Fibroblast of the conjunctiva (primary cell): ENCODE results near the gene CDKAL1.
"Not testable (repeated sequence)": the region's sequence is repeated elsewhere in the genome, so short reads cannot be mapped to it uniquely, and the experiment has no call there.

ENCODE experiments used
- DNase-seq: peaks from one replicate; pipeline ENCODE4 v3.0.0-alpha.2; 2010; ENCODE audit warnings: low read depth

Gene CDKAL1

DNA sequence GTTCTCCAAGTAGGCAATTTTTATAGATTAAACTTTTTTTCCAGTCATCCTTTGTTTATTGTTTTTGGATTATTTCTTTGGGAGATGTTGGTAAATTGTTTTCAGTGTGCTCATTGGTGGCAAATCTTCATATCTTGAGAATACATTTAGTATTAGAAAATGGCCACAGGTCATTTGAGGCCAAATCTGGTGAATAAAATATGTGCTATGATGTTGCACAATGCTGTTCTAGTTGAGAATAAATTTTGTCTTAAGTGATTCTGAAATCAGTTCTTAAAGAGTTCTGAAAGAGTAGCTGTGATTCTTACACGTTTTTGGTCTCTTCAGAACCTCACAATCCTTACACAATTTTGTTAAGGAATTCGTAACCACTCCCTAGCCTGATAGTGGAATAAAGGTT is 20.1 kb downstream of the CDKAL1 start:
- no peak for DNase-seq

DNA sequence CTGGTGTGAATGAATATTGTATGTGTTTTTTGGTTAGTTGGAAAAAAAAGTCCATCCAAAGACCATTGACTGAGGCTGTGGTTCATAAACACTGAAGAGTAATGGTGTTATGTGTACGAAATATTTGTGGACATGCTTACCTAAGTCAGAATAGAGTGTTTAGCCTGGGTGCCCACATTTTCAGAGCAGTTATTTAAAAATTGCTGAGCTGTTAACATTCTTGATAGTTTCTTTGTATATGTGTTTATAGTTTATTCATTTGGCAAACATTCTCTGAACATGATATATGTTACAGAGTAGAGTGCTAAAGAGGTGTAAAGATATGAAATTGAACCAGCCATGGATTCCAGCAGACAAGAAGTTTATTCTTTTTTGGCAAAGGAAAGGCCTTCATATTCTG is 20.6 kb downstream of the CDKAL1 start:
- DNase-seq: no peak

DNA sequence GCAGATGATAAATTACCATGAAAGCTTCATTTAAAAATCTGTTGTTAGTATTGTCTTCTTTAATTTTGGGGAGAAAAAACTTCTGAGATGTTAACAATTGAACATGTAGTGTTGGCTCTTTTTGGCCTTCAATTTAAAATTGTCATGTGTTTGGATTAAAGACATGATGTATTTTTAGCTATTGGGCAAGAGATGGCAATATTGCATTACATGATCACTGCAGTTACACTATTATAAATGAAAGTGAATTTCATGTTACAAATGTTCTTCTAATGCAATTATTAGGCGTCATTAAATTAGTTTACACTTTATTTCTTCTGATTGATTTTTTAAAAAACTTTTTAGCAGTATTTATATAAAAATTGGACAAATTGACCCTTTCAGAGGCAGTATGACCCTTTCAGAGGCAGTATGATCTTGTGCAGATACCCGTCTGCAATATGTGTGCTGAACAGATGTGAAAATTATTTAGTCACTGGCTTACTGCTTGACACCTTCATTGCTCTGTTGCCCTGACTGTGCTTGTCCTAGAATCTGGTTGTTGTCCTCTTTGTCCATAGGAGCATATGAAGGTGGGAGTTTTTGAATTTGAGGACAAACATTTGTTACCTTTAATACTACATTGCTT is 25.8 kb downstream of the CDKAL1 start:
- DNase-seq: no peak

DNA sequence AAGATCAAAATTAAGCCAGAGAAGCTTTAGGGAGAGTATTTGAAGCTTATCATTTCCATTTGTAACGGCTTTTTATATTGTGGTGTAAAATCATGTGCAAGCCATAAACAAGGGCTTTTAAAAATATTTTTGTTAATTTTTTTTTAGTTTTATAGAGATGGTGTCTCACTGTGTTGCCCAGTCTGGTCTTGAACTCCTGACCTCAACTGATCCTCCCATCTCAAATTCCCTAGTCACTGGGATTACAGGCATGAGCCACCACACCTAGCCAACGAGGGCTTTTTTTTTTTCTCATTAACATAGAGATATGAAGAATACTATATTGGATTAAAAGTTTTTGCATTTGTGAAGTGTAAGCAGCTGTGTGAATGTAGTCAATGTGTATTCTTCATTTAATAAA is 29.1 kb downstream of the CDKAL1 start:
- DNase-seq: no peak

DNA sequence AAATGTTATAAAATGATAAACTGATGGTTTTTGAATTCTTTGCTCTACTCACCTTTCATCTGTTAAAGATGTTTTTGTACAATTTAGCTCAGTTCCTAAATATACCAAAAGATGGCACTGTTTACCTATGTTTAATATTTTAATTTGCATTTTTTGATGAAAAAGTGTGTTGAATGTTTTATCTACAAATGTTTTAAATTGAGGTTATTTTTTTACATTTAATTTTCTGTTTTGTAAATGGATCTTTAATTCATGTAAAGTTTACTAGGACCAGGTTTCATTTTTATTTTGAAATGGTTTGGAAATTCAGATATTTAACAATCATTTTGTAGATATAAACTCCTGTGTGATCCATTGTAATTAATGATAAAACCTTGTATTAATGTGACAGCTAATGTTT is 30.0 kb downstream of the CDKAL1 start:
- DNase-seq: no peak

DNA sequence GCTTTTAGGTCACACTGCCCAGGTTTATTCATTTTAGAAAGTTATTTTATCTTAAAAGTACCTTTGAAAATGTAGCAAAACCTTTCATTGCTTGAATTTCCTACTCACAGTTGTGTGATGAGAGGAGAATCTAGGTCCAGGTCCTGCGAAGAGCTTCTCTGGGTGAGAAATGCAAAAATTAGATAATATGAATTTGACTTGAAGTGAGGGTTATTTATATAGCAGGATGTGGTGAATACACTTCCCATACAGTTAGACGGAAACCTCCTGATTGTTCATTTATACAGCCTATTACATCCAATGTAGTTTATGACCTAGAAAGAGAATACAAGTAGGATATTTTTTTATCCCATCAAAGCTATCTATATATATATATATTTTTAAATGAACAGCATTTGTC is 30.5 kb downstream of the CDKAL1 start:
- no peak for DNase-seq

DNA sequence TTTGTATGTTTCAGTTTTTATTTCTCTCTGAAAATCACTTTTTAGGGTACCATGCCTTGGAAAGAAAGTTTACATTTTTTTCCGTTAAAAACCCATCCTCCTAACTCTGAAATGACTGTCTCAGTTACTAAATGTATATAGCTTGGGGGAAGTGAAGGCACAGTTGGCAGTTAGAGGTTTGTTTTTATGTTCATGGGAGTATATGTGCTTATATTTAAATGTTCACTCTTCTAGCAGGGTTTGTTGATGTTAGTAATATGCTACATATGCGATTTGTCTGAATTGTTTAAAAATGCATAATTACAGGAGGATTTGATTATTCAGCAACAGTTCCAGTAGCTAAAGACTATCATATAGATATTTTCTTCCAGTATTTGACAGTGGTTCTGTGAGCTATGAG is 31.1 kb downstream of the CDKAL1 start:
- no peak for DNase-seq

DNA sequence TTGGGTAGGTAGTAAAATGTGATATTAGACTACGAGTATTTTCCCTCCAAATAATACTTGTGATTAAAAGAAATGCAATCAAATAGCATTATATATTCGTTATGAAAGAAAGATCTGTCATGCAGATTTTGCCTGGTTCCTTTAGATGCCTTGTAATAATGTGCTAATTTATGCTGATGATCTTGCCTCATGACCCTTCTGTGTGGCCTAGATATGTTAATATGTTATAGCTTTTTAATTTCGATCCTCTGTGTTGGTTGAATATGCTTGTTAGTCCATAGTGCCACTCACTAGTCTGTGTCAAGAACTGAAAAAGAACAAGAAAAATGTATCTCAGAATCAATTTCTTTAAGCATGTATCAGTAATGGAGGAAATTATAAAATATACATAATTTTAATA is 31.9 kb downstream of the CDKAL1 start:
- DNase-seq: no peak

DNA sequence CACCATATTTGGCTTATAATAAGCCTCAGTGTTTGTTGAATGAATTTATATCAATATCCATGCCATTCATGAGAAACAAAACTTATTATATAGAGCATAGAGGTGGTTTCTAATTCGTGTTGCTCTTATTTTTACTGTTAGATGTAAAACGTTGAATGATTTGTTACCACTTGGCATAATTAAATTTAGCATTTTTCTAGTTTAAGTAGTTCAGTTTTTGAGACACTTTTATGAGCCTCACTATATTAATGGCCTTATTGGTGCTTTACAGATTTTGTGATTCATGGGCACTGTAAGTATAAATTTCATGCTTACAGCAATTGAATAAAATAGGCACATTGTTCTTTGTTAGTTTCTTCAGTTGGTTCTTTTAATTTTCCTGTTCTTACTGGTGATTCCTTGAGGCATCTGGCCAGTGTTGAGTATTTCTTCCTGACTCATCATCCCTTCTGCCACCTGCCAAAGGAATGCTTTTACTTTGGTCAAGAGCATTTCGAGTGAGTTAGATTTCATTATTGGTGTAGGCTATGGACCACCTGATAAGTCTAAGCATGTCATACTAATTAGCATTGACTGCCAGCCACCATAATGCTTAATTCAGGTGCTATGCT is 34.8 kb downstream of the CDKAL1 start:
- DNase-seq: no peak

DNA sequence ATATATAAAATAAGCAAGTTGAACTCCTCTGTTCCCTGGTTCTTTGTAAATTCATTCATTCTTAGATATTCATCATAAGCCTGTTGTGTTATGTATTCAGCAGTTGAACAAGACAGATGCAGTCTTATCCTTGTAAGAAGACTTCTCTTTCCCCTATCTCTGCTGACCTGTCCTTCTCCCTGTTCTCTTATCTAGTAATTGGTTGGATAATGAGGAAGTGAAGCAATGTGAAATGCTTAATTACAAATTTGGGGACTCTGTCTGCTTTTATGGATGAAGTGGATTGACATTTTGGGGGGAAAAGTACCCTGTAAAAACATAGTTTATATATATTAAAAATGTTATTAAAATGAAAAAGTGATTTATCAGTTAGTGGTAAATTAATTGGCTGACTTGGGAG is 37.0 kb downstream of the CDKAL1 start:
- DNase-seq: no peak

DNA sequence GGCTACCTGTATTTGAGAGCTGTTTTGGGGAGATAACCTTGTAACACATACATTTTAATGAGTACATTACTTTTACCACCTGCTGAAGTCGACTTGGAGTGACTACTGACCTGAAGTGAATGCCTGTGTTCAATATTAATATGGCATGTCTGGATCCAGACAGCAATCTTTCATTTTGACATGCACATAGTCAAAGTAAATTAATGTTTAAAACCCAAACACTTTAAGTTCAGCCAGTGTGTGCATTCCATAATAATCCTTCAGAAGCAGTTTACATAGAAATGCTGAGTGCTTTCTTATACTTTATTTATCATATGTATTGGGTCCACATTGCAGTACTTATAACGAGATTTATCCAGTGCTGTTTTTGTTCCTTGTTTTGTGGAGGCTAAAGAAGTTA is 38.0 kb downstream of the CDKAL1 start:
- no peak for DNase-seq

DNA sequence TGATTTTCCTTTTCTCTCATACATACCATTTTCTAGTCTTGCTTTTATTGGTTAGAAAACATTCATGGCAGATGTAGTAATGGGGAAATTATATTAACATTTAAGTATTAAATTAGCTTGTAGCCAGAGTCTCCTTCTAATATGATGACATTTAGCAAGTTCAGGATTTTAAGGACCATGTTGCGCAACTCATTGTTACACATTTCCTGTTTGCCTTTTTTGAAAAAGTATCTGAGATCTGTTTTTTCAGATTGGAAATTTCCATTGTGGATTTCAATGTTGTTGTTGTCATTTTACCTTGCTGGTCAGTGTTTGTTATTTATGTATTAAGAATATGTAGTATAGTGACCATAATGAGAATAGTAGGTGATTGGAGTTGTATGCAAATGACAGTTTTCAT is 38.7 kb downstream of the CDKAL1 start:
- no peak for DNase-seq

DNA sequence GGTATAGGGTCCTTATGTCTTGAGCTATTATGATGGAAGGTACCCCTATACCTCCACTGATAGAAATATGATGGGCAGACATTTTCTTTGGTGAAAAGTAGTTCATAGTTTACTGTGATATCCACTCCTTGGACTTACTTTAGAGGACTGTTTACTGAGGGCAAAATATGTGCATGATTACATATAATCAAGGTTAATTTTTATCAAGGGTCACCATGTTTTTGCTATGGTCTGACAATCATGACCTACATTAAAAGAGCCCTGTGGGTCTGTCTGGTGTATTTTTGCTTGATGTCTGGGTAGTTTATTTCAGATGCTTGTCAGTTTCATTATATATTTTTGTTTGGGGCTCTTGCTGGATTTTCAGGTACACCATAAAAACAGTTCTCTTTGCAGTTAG is 40.1 kb downstream of the CDKAL1 start:
- no peak for DNase-seq

DNA sequence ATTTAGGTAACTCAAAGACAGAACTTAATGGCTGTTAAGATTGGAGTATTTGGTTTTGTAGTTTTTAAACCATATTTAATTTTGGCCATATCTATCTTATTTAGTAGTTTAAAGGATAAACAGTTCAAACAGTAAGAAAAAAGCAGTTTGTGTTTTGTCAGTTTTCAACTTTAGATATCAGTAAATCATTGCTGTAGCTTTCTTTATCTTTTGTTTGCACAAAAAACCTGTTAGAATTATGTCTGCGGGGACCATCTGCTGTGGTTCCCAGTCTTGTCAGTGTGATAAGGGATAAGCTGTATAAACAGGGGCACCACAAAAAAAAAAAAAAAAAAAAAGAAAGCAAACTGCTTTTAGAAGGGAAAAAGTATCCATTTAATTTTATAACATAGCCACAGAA is 40.9 kb downstream of the CDKAL1 start:
- no peak for DNase-seq

DNA sequence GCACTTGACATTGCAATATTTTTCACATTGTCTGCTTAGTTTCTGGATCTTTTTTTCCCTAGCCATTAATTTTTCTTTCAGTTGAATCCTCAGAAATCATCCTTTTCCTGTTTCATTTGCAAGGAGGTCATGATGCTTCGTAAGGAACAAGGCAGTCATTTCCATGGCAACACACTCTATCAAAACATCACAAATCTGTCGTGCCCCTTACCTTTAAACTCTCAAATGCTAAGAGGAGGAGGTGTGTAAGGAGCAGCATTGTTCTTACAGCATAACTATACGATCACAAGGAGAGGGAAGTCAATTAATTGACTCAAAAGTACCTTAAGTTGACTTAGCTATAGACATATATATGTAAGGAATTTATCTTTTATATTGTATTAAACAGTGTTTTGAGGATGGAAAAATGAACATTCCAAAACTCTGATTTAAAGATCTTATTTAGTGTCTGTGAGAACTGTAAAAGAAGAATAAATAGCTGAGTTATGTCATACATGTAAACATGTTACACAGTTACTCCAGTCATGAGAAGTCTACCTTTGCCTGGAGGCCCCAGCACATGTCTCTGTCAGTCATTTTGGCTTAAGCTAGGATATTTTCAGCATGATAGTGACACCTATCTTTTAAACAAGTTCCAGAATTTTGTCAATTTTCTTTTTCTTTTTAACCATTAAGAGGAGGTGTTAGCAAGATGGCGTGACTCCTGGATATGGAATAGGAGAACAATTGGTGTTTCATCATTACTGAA is 41.6 kb downstream of the CDKAL1 start:
- DNase-seq: no peak

DNA sequence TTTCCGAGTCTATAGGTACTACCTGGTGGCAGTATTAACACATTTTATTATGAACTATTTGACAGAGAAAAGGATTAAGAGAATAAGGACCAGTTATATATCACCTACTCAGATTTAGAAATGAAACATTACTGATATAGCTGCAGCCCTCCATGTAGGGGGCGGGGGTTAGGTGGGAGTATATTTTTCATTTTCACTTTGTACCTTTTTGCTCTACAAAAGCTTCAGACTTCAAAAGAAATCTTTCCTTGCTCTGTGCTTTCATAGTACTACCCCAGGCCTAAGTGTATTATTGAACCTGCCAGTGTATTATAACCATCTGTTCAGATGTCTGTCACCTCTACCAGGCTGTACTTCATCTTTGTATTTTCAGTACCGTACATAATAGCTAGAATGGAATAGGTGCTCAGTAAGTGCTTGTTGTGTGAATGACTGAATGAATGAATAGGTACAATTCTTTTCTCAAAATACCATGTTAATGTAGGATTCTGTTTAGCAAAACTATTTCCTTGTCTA is 43.0 kb downstream of the CDKAL1 start:
- no peak for DNase-seq

DNA sequence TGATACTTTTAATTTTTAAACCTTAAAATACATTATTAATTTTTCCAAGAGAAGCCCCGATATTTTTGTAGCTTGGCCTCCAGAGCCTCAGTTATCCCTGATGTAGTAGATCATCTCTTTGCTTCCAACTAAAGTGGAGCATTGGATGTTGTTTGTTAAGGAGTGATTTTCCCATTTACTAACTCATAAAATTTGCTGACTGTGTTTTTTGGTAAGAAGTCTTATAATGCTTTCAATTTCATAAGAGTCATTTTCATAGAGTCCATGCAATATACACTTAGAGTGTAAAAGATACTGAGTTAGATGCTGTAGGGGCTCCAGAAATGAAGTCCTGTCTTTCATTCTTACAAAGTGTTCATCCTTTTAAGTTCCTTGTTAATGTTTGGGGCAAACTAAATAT is 46.8 kb downstream of the CDKAL1 start:
- DNase-seq: no peak

DNA sequence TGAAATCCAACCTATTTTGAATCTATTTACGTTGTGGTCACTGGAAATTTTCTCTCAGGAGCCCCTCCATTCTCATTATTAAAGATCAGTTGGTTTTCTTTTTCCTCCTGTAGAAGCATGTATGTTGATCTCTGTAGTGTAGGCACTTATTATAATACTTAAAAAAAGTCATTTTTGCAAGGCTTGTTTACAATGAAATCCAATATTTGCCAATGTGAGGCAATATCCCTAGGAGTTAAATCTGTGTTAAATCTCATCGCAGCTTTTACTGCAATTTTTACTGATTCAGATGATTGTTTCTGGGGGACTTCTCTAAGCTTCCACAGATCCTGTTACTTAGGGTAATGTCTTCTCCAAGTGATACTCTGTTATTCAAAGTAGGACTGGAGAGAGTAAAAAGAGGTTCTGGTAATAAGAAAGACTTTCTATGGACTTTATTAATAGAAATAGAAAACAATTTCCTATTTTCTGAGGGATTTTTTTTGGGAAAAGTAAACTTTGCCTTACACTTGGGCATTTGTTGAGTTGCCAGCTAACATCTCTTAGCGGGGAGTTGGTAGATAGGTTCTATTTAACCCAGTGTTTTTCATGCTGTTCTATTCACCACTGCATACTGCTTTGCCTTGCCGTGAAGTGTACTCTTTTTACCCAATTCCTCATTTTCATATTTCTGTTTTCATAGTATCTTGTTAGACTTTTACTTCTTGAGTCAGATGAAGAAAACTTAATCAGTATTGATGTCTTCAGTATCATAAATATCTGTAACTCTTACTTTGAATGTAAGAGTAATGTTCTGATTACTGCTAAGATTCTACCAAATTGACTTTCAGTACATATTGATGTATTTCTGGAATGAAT is 48.6 kb downstream of the CDKAL1 start:
- no peak for DNase-seq

DNA sequence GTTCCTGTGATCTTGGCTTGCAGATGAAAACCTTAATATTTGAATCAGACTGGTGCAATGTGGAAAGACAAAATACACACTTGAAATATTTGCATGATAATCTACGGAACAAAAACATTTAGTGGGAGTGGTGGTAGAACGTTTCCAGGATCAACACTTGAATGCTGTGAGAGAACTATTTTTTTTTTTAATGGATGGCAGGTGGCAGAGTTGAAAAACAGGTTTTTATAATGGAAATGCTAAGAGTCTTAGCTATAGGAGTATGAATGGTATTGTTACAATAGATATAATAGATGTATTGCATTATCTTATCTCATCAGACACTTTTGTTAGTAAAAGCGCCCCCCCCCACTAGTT is 49.2 kb downstream of the CDKAL1 start:
- DNase-seq: no peak

DNA sequence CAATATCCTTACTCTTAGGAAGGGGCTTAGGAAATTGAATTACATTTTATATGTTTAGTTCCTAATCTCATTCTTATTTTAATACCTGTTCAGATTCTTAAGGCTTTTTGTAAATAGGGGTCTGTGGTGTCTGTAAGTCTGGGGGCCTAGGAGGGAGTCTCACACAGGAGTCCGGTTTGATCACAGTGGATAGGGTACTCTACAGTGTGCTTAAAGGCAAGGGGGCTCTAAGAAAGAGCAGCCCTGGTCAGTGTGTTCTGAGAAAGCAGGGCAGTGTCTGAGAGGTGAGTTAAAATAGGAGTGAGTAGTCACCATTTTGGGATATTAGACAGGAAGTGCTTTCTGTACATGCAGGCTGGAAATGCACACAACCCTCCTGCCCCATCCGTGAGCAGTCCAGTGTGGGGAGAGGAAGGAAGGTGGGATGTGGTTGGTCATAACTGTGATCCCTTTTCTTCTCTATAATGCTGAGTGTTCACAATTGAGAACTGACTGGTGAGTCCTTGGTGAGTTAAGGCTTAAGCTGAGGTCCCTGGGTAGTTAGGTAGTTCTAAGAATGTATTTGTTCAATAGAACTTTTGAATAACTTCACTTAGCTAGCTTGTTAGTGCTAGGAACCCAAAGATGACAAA is 50.0 kb downstream of the CDKAL1 start:
- DNase-seq: no peak

DNA sequence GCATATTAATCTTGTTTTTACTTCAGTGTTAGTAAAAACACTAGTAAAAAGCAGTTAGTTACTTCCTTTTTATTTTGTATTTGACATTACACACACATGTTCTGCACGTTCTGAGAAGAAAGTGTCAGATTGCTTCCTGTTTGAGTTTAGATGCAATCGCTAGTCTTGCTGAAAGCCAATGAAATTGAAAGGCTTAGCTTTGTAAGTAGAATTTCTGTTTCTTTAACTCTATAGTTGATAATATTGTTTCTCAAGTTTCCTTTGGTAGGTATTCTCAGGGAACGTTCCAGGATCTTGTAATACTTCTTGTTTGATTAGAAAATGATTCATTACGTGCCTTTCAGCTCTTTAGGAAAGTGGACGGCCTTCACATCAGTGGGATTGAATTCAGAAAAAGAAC is 55.0 kb downstream of the CDKAL1 start:
- no peak for DNase-seq

DNA sequence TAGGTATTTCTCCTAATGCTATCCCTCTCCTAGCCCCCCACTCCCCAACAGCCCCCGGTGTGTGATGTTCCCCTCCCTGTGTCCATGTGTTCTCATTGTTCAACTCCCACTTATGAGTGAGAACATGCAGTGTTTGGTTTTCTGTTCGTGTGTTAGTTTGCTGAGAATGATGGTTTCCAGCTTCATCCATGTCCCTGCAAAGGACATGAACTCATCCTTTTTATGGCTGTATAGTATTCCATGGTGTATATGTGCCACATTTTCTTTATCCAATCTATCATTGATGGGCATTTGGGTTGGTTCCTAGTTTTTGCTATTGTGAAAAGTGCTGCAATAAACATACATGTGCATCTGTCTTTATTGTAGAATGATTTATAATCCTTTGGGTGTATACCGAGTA is 56.2 kb downstream of the CDKAL1 start:
- not testable (repeated sequence) for DNase-seq
